HepG2 (cell line): ENCODE measurements around the gene SGIP1. TPM values are rescaled to one million over a fixed set of nuclear protein-coding genes. Genes with fewer than 3 reads are reported as not detected.

Source experiments
- ATAC-seq: fragments of 200-7000 bp; cut with Tn5 transposase; 3 replicates; pipeline ENCODE4 v1.9.1; 2020; ENCODE audit warnings: mild to moderate bottlenecking, moderate library complexity
- BruUV-seq: library from RNA; stranded (reverse); fragments of 400-500 nt; replicated peaks from 2 replicates; lab custom pipeline; 2021; lab: Mats Ljungman, UMichigan
- CTCF ChIA-PET: fragments of 300-600 bp; formaldehyde crosslinking; extraction: SDS; loops from one replicate; lab custom pipeline; 2021; ENCODE audit warnings: low total read pairs, inconsistent platforms, low intra/inter-chr PET ratio; lab: Yijun Ruan, JAX
- POLR2A ChIA-PET: fragments of 350-600 bp; sonication (Branson Sonifier 250); formaldehyde crosslinking; loops from one replicate; lab custom pipeline; 2020; ENCODE audit warnings: antibody characterized with exemption, inconsistent platforms; lab: Yijun Ruan, JAX
- DNase-seq: peaks from one replicate; pipeline ENCODE4 v3.0.0-alpha.2; 2015; ENCODE audit warnings: low spot score
- FAIRE-seq: peaks from 3 replicates; lab custom pipeline; 2011; peaks lifted over from hg19 to GRCh38; lab: Jason Lieb, UNC
- H2AFZ ChIP-seq: one replicate; pipeline ENCODE4 v1.6.1; 2011; ENCODE audit warnings: low read length, inconsistent platforms
- H3K27ac ChIP-seq: fragments of 300-600 bp; 3 replicates; pipeline ENCODE4 v1.8.0; 2011; ENCODE audit warnings: mixed run types, mild to moderate bottlenecking, mixed read lengths, low read length, inconsistent platforms; ENCODE audit not compliant: insufficient read depth; ENCODE audit errors: extremely low read length
- H3K27me3 ChIP-seq, 2 experiments: fragments of 200-600 bp in 1 of 2; 2 replicates in 1 of 2; 3 replicates in 1 of 2; pipeline versions ENCODE4 v1.6.0 to v1.8.0; 2011; ENCODE audit warnings: low read length in 2 of 2, mild to moderate bottlenecking in 2 of 2, moderate library complexity in 2 of 2, inconsistent platforms in 1 of 2; ENCODE audit not compliant: insufficient read depth in 2 of 2, control insufficient read depth in 1 of 2
- H3K36me3 ChIP-seq, 2 experiments: fragments of 200-600 bp in 1 of 2; replicated peaks in 1 of 2; 2 replicates in 1 of 2; 3 replicates in 1 of 2; pipeline versions ENCODE4 v1.5.1 to v1.8.0; 2011; ENCODE audit warnings: low read length in 2 of 2, inconsistent platforms in 1 of 2; ENCODE audit not compliant: insufficient read depth in 2 of 2, control insufficient read depth in 1 of 2
- H3K4me1 ChIP-seq: 2 replicates; pipeline ENCODE4 v1.5.1; 2012; ENCODE audit warnings: low read length, inconsistent platforms; ENCODE audit not compliant: insufficient read depth
- H3K4me2 ChIP-seq: 2 replicates; pipeline ENCODE4 v1.6.0; 2011; ENCODE audit warnings: low read depth, low read length, inconsistent platforms
- H3K4me3 ChIP-seq, 3 experiments: fragments of 200-600 bp in 1 of 3; sonication (generic), shearing (Covaris generic) in 1 of 3; replicated peaks in 1 of 3; 2 replicates each; pipeline ENCODE4 v1.5.1; 2011 to 2016; ENCODE audit warnings: low read length in 3 of 3, inconsistent platforms in 2 of 3, low read depth in 2 of 3, mild to moderate bottlenecking in 2 of 3, control low read depth in 1 of 3, mixed read lengths in 1 of 3; ENCODE audit not compliant: insufficient read depth in 1 of 3
- H3K79me2 ChIP-seq: one replicate; pipeline ENCODE4 v1.6.1; 2011; ENCODE audit warnings: low read length, inconsistent platforms; ENCODE audit not compliant: insufficient read depth
- H3K9ac ChIP-seq: 2 replicates; pipeline ENCODE4 v1.6.0; 2011; ENCODE audit warnings: mild to moderate bottlenecking, low read depth, low read length, inconsistent platforms; ENCODE audit not compliant: insufficient read depth
- H3K9me3 ChIP-seq: 2 replicates; pipeline ENCODE4 v1.5.1; 2012; ENCODE audit warnings: mild to moderate bottlenecking, low read length
- H4K20me1 ChIP-seq: 2 replicates; pipeline ENCODE4 v1.6.0; 2011; ENCODE audit warnings: inconsistent platforms, mild to moderate bottlenecking, low read length, moderate library complexity; ENCODE audit not compliant: insufficient read depth
- MXD4 ChIP-seq: IDR thresholded peaks from 2 replicates; pipeline ENCODE4 v1.6.1; 2016; ENCODE audit warnings: mild to moderate bottlenecking, missing biosample characterization, missing genetic modification reagents
- NFIC ChIP-seq: IDR thresholded peaks from 2 replicates; pipeline ENCODE4 v1.6.1; 2012; ENCODE audit warnings: mild to moderate bottlenecking, low read length, inconsistent platforms
- PRMT3 ChIP-seq: sonication (generic); formaldehyde crosslinking; IDR thresholded peaks from 2 replicates; pipeline ENCODE4 v1.8.1; 2022; ENCODE audit warnings: low read depth, mild to moderate bottlenecking, moderate library complexity, missing genetic modification reagents, borderline replicate concordance
- SRSF1 ChIP-seq: fragments of 200-400 bp; formaldehyde crosslinking; optimal IDR thresholded peaks from 2 replicates; pipeline ENCODE3; 2017; ENCODE audit warnings: mild to moderate bottlenecking, low read depth, low read length, moderate library complexity
- TBX3 ChIP-seq: fragments of 450-650 bp; IDR thresholded peaks from 2 replicates; pipeline ENCODE4 v1.6.1; 2017; ENCODE audit warnings: antibody characterized with exemption, mild to moderate bottlenecking, inconsistent platforms, borderline replicate concordance
- ZBTB7A ChIP-seq: sonication (generic); formaldehyde crosslinking; IDR thresholded peaks from 2 replicates; pipeline ENCODE4 v1.8.0; 2022; ENCODE audit warnings: mild to moderate bottlenecking, missing genetic modification reagents
- ZNF160 ChIP-seq: sonication (generic); formaldehyde crosslinking; IDR thresholded peaks from 2 replicates; pipeline ENCODE4 v1.8.0; 2022; ENCODE audit warnings: mild to moderate bottlenecking, inconsistent platforms, missing genetic modification reagents
- ZNF264 ChIP-seq: sonication (generic); formaldehyde crosslinking; IDR thresholded peaks from 2 replicates; pipeline ENCODE4 v1.4.0; 2020; ENCODE audit warnings: missing genetic modification reagents
- ZNF496 ChIP-seq: sonication (generic); formaldehyde crosslinking; IDR thresholded peaks from 2 replicates; pipeline ENCODE4 v1.8.1; 2023; ENCODE audit warnings: mild to moderate bottlenecking, moderate library complexity, missing genetic modification reagents; ENCODE audit not compliant: insufficient replicate concordance
- ZSCAN30 ChIP-seq: sonication (generic); formaldehyde crosslinking; IDR thresholded peaks from 2 replicates; pipeline ENCODE4 v1.5.0; 2020; ENCODE audit warnings: mild to moderate bottlenecking, missing genetic modification reagents
- WGBS: methylation state at CpG from one replicate; pipeline ENCODE4 v1.1.6; 2017; ENCODE audit warnings: low lambda C conversion rate; 5-methylcytosine and 5-hydroxymethylcytosine counted together
- in situ Hi-C: cut with HindIII; loops from 2 replicates; pipeline ENCODE4 v1.10.0; 2017; ENCODE audit warnings: low pct_unique_long_range_greater_than_20kb; ENCODE audit not compliant: extremely low pct_ligation_motif_present
- intact Hi-C: fragments of 100-400 bp; cut with micrococcal nuclease; formaldehyde crosslinking; loops from one replicate; pipeline ENCODE4 v1.10.0; 2022; ENCODE audit not compliant: unreplicated experiment
- polyA plus RNA-seq, 8 experiments: library from polyadenylated mRNA; depleted of rRNA in 3 of 8; stranded (reverse) in 7 of 8; unstranded in 1 of 8; fragments of >200 nt; fragmentation: Illumina TruSeq in 4 of 8; extraction: Trizol in 4 of 8; gene quantifications; 2 replicates each; pipeline versions ENCODE4 v1.2.1 to v1.2.3, GENCODE V29; 2011 to 2016; ENCODE audit warnings: low read depth in 4 of 8, missing spikeins in 1 of 8, mixed read lengths in 1 of 8; ENCODE audit not compliant: insufficient read depth in 1 of 8
- total RNA-seq, 5 experiments: library from RNA; depleted of rRNA; stranded (reverse); fragments of >200 nt; fragmentation: Illumina TruSeq; extraction: Trizol; gene quantifications; 2 replicates each; pipeline ENCODE4 v1.2.3, GENCODE V29; 2016; ENCODE audit warnings: low read depth in 1 of 5
- TF ChIP-seq, protein P1 (sequence below): sonication (generic); formaldehyde crosslinking; IDR thresholded peaks from 2 replicates; pipeline ENCODE4 v1.9.0; 2021; ENCODE audit warnings: missing genetic modification reagents, borderline replicate concordance
- TF ChIP-seq, protein P2 (sequence below): sonication (generic); formaldehyde crosslinking; IDR thresholded peaks from 2 replicates; pipeline ENCODE4 v1.5.1; 2020; ENCODE audit warnings: mild to moderate bottlenecking, missing genetic modification reagents, borderline replicate concordance
- TF ChIP-seq, protein P3 (sequence below): sonication (generic); formaldehyde crosslinking; conservative IDR thresholded peaks from 2 replicates; pipeline ENCODE4 v1.8.1; 2023; ENCODE audit warnings: missing genetic modification reagents
- TF ChIP-seq, protein P4 (sequence below): IDR thresholded peaks from 2 replicates; pipeline ENCODE4 v1.6.1; 2016; ENCODE audit warnings: low read depth

Gene SGIP1
- total and polyA plus RNA-seq, 2 of the 13 experiments (the other 11 are each of a cell fraction or from before 2014, with no cell fraction given) = not detected

DNA sequence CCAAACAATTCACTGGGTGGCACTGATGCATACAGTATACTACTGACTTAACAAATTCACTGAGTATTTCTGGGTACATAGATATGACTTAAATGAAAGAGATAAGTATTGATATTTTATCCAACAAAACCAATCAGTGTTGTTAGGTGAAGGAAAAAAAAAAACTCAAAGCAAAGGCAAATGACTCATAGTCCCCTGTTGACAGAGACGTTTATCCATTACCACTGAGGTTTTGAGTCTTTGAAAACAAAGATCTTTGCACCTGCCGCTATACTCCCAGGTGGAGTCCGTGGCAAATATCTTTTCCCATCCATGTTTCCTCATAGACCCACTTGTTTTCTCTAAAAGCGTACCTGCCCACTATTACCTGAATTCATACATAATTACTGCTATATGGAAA lies 236.7 kb downstream of the SGIP1 start:
- DNase-seq = no peak
- intact Hi-C loops (no loop called here), in situ Hi-C loops (no loop called here)
- H3K9me3 ChIP-seq = no peaks in the 10 kb centered on the region
- BruUV-seq = no TSS peak
- no peak overlapping the region for H3K27ac ChIP-seq
- H3K9ac ChIP-seq = no peak overlapping the region
- ChIA-PET CTCF (no interaction called here), POLR2A (no interaction called here)
- H2AFZ ChIP-seq = no peak overlapping the region
- H3K36me3 ChIP-seq = no peaks in the 10 kb centered on the region
- WGBS = 11% methylated on average over 4 of the region's 4 CpGs
- no peak for ATAC-seq
- FAIRE-seq = no peak
- H3K79me2 ChIP-seq = no peaks in the 10 kb centered on the region
- H3K27me3 ChIP-seq = no peaks in the 10 kb centered on the region
- H3K4me3 ChIP-seq = no peak overlapping the region
- H3K4me1 ChIP-seq = no peaks in the 10 kb centered on the region
- no peaks in the 10 kb centered on the region for H4K20me1 ChIP-seq
- H3K4me2 ChIP-seq = no peak overlapping the region
- no peak for TF ChIP-seq PRMT3 (CRISPR knock-in tag)
- no peak for TF ChIP-seq TBX3
- TF ChIP-seq MXD4 (CRISPR knock-in tag) = no peak
- no peak for TF ChIP-seq ZNF264 (CRISPR knock-in tag)
- no peak for TF ChIP-seq ZSCAN30 (CRISPR knock-in tag)
- TF ChIP-seq, protein P1, sequence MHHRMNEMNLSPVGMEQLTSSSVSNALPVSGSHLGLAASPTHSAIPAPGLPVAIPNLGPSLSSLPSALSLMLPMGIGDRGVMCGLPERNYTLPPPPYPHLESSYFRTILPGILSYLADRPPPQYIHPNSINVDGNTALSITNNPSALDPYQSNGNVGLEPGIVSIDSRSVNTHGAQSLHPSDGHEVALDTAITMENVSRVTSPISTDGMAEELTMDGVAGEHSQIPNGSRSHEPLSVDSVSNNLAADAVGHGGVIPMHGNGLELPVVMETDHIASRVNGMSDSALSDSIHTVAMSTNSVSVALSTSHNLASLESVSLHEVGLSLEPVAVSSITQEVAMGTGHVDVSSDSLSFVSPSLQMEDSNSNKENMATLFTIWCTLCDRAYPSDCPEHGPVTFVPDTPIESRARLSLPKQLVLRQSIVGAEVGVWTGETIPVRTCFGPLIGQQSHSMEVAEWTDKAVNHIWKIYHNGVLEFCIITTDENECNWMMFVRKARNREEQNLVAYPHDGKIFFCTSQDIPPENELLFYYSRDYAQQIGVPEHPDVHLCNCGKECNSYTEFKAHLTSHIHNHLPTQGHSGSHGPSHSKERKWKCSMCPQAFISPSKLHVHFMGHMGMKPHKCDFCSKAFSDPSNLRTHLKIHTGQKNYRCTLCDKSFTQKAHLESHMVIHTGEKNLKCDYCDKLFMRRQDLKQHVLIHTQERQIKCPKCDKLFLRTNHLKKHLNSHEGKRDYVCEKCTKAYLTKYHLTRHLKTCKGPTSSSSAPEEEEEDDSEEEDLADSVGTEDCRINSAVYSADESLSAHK (CRISPR knock-in tag) = no peak
- TF ChIP-seq NFIC = no peak
- no peak for TF ChIP-seq ZNF496 (CRISPR knock-in tag)
- TF ChIP-seq, protein P2, sequence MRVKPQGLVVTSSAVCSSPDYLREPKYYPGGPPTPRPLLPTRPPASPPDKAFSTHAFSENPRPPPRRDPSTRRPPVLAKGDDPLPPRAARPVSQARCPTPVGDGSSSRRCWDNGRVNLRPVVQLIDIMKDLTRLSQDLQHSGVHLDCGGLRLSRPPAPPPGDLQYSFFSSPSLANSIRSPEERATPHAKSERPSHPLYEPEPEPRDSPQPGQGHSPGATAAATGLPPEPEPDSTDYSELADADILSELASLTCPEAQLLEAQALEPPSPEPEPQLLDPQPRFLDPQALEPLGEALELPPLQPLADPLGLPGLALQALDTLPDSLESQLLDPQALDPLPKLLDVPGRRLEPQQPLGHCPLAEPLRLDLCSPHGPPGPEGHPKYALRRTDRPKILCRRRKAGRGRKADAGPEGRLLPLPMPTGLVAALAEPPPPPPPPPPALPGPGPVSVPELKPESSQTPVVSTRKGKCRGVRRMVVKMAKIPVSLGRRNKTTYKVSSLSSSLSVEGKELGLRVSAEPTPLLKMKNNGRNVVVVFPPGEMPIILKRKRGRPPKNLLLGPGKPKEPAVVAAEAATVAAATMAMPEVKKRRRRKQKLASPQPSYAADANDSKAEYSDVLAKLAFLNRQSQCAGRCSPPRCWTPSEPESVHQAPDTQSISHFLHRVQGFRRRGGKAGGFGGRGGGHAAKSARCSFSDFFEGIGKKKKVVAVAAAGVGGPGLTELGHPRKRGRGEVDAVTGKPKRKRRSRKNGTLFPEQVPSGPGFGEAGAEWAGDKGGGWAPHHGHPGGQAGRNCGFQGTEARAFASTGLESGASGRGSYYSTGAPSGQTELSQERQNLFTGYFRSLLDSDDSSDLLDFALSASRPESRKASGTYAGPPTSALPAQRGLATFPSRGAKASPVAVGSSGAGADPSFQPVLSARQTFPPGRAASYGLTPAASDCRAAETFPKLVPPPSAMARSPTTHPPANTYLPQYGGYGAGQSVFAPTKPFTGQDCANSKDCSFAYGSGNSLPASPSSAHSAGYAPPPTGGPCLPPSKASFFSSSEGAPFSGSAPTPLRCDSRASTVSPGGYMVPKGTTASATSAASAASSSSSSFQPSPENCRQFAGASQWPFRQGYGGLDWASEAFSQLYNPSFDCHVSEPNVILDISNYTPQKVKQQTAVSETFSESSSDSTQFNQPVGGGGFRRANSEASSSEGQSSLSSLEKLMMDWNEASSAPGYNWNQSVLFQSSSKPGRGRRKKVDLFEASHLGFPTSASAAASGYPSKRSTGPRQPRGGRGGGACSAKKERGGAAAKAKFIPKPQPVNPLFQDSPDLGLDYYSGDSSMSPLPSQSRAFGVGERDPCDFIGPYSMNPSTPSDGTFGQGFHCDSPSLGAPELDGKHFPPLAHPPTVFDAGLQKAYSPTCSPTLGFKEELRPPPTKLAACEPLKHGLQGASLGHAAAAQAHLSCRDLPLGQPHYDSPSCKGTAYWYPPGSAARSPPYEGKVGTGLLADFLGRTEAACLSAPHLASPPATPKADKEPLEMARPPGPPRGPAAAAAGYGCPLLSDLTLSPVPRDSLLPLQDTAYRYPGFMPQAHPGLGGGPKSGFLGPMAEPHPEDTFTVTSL (CRISPR knock-in tag) = no peak
- TF ChIP-seq, protein P3, sequence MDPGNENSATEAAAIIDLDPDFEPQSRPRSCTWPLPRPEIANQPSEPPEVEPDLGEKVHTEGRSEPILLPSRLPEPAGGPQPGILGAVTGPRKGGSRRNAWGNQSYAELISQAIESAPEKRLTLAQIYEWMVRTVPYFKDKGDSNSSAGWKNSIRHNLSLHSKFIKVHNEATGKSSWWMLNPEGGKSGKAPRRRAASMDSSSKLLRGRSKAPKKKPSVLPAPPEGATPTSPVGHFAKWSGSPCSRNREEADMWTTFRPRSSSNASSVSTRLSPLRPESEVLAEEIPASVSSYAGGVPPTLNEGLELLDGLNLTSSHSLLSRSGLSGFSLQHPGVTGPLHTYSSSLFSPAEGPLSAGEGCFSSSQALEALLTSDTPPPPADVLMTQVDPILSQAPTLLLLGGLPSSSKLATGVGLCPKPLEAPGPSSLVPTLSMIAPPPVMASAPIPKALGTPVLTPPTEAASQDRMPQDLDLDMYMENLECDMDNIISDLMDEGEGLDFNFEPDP (CRISPR knock-in tag) = no peak
- TF ChIP-seq, protein P4, sequence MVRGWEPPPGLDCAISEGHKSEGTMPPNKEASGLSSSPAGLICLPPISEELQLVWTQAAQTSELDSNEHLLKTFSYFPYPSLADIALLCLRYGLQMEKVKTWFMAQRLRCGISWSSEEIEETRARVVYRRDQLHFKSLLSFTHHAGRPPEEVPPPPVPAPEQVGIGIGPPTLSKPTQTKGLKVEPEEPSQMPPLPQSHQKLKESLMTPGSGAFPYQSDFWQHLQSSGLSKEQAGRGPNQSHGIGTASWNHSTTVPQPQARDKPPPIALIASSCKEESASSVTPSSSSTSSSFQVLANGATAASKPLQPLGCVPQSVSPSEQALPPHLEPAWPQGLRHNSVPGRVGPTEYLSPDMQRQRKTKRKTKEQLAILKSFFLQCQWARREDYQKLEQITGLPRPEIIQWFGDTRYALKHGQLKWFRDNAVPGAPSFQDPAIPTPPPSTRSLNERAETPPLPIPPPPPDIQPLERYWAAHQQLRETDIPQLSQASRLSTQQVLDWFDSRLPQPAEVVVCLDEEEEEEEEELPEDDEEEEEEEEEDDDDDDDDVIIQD (CRISPR knock-in tag) = no peak
- no peak for TF ChIP-seq SRSF1
- no peak for TF ChIP-seq ZBTB7A (CRISPR knock-in tag)
- no peak for TF ChIP-seq ZNF160 (CRISPR knock-in tag)
